Neuronal stem cell (in vitro differentiated cells): Measurements from ENCODE around the gene TP73.

ENCODE experiments used
- DNase-seq: peaks from one replicate; pipeline ENCODE4 v3.0.0-alpha.2; 2013; ENCODE audit warnings: low spot score
- H2AFZ ChIP-seq: one replicate; pipeline ENCODE4 v1.6.1; 2013; ENCODE audit warnings: mild to moderate bottlenecking, low read length, inconsistent platforms
- H2AK5ac ChIP-seq: 2 replicates; pipeline ENCODE4 v1.6.1; 2013; ENCODE audit warnings: low read depth, mild to moderate bottlenecking, inconsistent platforms, low read length, moderate library complexity, mixed read lengths
- H2BK120ac ChIP-seq: 2 replicates; pipeline ENCODE4 v1.6.1; 2013; ENCODE audit warnings: low read depth, mild to moderate bottlenecking, inconsistent platforms, low read length, moderate library complexity, mixed read lengths
- H2BK12ac ChIP-seq: one replicate; pipeline ENCODE4 v1.6.1; 2013; ENCODE audit warnings: low read length, inconsistent platforms
- H2BK15ac ChIP-seq: 2 replicates; pipeline ENCODE4 v1.6.1; 2013; ENCODE audit warnings: mild to moderate bottlenecking, low read length, inconsistent platforms, mixed read lengths
- H2BK5ac ChIP-seq: one replicate; pipeline ENCODE4 v1.6.1; 2013; ENCODE audit warnings: inconsistent platforms, mild to moderate bottlenecking, low read length, moderate library complexity
- H3K14ac ChIP-seq: one replicate; pipeline ENCODE4 v1.6.1; 2013; ENCODE audit warnings: low read length, inconsistent platforms
- H3K18ac ChIP-seq: 2 replicates; pipeline ENCODE4 v1.6.1; 2013; ENCODE audit warnings: low read length, inconsistent platforms
- H3K23ac ChIP-seq: 2 replicates; pipeline ENCODE4 v1.6.1; 2013; ENCODE audit warnings: low read depth, mild to moderate bottlenecking, mixed read lengths, low read length, inconsistent platforms; ENCODE audit not compliant: poor library complexity
- H3K27ac ChIP-seq: replicated peaks from 3 replicates; pipeline ENCODE4 v1.5.1; 2013; ENCODE audit warnings: low read length, inconsistent platforms
- H3K27me3 ChIP-seq, 3 experiments: 2 replicates each; pipeline ENCODE4 v1.6.1; 2013; ENCODE audit warnings: low read length in 3 of 3, mild to moderate bottlenecking in 2 of 3, inconsistent platforms in 1 of 3, low read depth in 1 of 3, mixed read lengths in 1 of 3, moderate library complexity in 1 of 3; ENCODE audit not compliant: control insufficient read depth in 3 of 3, insufficient read depth in 3 of 3
- H3K36me3 ChIP-seq, 2 donors: replicated peaks in 1 of 2; 2 replicates each; pipeline ENCODE4 v1.6.1; 2013; ENCODE audit warnings: low read length in 2 of 2; ENCODE audit not compliant: control insufficient read depth in 2 of 2, insufficient read depth in 2 of 2
- H3K4ac ChIP-seq: 2 replicates; pipeline ENCODE4 v1.6.1; 2013; ENCODE audit warnings: inconsistent platforms, mild to moderate bottlenecking, low read length, moderate library complexity
- H3K4me1 ChIP-seq, 2 donors: 1 replicate in 1 of 2; 2 replicates in 1 of 2; pipeline ENCODE4 v1.6.1; 2013; ENCODE audit warnings: low read length in 2 of 2, low read depth in 1 of 2; ENCODE audit not compliant: control insufficient read depth in 2 of 2, insufficient read depth in 1 of 2
- H3K4me2 ChIP-seq: one replicate; pipeline ENCODE4 v1.6.1; 2013; ENCODE audit warnings: mild to moderate bottlenecking, low read length, inconsistent platforms; ENCODE audit not compliant: insufficient read depth, poor library complexity, severe bottlenecking
- H3K4me3 ChIP-seq, 2 donors: 2 replicates each; pipeline ENCODE4 v1.5.1; 2013; ENCODE audit warnings: low read length in 2 of 2, mild to moderate bottlenecking in 2 of 2, inconsistent platforms in 1 of 2, moderate library complexity in 1 of 2
- H3K79me1 ChIP-seq: one replicate; pipeline ENCODE4 v1.6.1; 2013; ENCODE audit warnings: low read depth, mild to moderate bottlenecking, inconsistent platforms, low read length, moderate library complexity
- H3K9ac ChIP-seq: one replicate; pipeline ENCODE4 v1.6.1; 2013; ENCODE audit warnings: mild to moderate bottlenecking, low read depth, low read length, inconsistent platforms; ENCODE audit not compliant: poor library complexity
- H3K9me3 ChIP-seq, 2 donors: replicated peaks in 1 of 2; 2 replicates each; pipeline versions ENCODE3 to v1.6.1; 2013; ENCODE audit warnings: low read length in 2 of 2, mild to moderate bottlenecking in 2 of 2, inconsistent platforms in 1 of 2, low read depth in 1 of 2, mixed read lengths in 1 of 2, moderate library complexity in 1 of 2; ENCODE audit not compliant: control insufficient read depth in 2 of 2, insufficient read depth in 1 of 2
- H4K8ac ChIP-seq: one replicate; pipeline ENCODE4 v1.6.1; 2013; ENCODE audit warnings: low read depth, mild to moderate bottlenecking, inconsistent platforms, low read length, moderate library complexity
- H4K91ac ChIP-seq: one replicate; pipeline ENCODE4 v1.6.1; 2013; ENCODE audit warnings: low read length, low read depth, mild to moderate bottlenecking, inconsistent platforms; ENCODE audit not compliant: poor library complexity
- WGBS, 2 donors: extraction: QIAGEN DNeasy Blood & Tissue Kit; methylation state at CpG; one replicate each; pipeline ENCODE4 v1.1.7; 2013; ENCODE audit warnings: missing lambda C conversion rate in 2 of 2, mixed read lengths in 1 of 2; ENCODE audit not compliant: insufficient read length in 2 of 2, insufficient replicate concordance in 1 of 2; ENCODE audit errors: extremely low coverage in 2 of 2; 5-methylcytosine and 5-hydroxymethylcytosine counted together

Gene TP73

GRCh38 chr1:3649342-3650247 lies 2.7 kb upstream of the TP73 start, which contains the start of gene WRAP73:
WRAP73 (minus strand) TSS chr1:3650103; CDS start chr1:3649999, 104 bp downstream.
- H2AFZ ChIP-seq, result peak within 1 kb of the TSS; percentile 99
- peak within 1 kb of the TSS; percentile 88 for H3K9ac ChIP-seq
- peak; percentile 86 for DNase-seq
- no peak within 1 kb of the TSS for H4K91ac ChIP-seq
- WGBS, 2 donors, result no CpG with 5 or more reads among the region's 60 CpGs
- H3K79me1 ChIP-seq, result peaks cover 7% of the 10 kb centered on the region
- no peak within 1 kb of the TSS for H2BK15ac ChIP-seq
- H2AK5ac ChIP-seq, result peak within 1 kb of the TSS; percentile 82
- peak within 1 kb of the TSS; percentile 99 for H3K4ac ChIP-seq
- peak within 1 kb of the TSS; percentile 79 for H3K4me2 ChIP-seq
- H2BK120ac ChIP-seq, result no peak within 1 kb of the TSS
- peak within 1 kb of the TSS; percentile 39 for H2BK5ac ChIP-seq
- peaks cover 0 to 2% of the 10 kb centered on the region in 2 donors for H3K9me3 ChIP-seq
- no peak within 1 kb of the TSS for H2BK12ac ChIP-seq
- H4K8ac ChIP-seq, result peak within 1 kb of the TSS; percentile 77
- peaks cover 31 to 47% (median 45%) of the 10 kb centered on the region in 3 experiments for H3K27me3 ChIP-seq
- peaks cover 3 to 8% of the 10 kb centered on the region in 2 donors for H3K4me1 ChIP-seq
- peaks cover 2 to 31% of the 10 kb centered on the region in 2 donors for H3K36me3 ChIP-seq
- H3K23ac ChIP-seq, result peak within 1 kb of the TSS; percentile 92
- peak within 1 kb of the TSS; percentile 95 for H3K18ac ChIP-seq
- peak within 1 kb of the TSS; percentile 89 to 94 for H3K4me3 ChIP-seq
- no peak within 1 kb of the TSS for H3K14ac ChIP-seq
- no peak within 1 kb of the TSS for H3K27ac ChIP-seq

- Histone ChIP-seq H3K23ac (peak overlapping the region; percentile 92), H3K27ac (no peak overlapping the region), H3K4me2 (no peak overlapping the region), H2BK120ac (no peak overlapping the region), H3K9me3 (peaks cover 0 to 2% of the 10 kb centered on the region in 2 donors), H3K18ac (peak overlapping the region; percentile 69), H3K9ac (no peak overlapping the region), H4K8ac (no peak overlapping the region), H4K91ac (no peak overlapping the region), H2AK5ac (peak overlapping the region; percentile 74), H3K27me3 (peaks cover 34 to 55% (median 52%) of the 10 kb centered on the region in 3 experiments), H3K4me1 (peaks cover 3 to 8% of the 10 kb centered on the region in 2 donors), H2BK5ac (peak overlapping the region; percentile 39), H2BK12ac (no peak overlapping the region), H3K4ac (no peak overlapping the region), H2AFZ (peak overlapping the region; percentile 99), H3K79me1 (peaks cover 7% of the 10 kb centered on the region), H3K14ac (no peak overlapping the region), H3K36me3 (peaks cover 2 to 24% of the 10 kb centered on the region in 2 donors), H3K4me3 (peak overlapping the region; percentile 60 to 94), H2BK15ac (no peak overlapping the region)
- no CpG with 5 or more reads among the region's 50 CpGs for WGBS, 2 donors
- no peak for DNase-seq
Observed at GRCh38 chr1:3650248-3651025, 1.9 kb upstream of the TP73 start.

GRCh38 chr1:3651026-3651929 lies 1.0 kb upstream of the TP73 start:
- Histone ChIP-seq H3K27me3 (peaks cover 34 to 63% (median 54%) of the 10 kb centered on the region in 3 experiments), H2AK5ac (peak overlapping the region; percentile 81), H3K4me3 (no peak overlapping the region), H3K4me2 (peak overlapping the region; percentile 65), H3K27ac (no peak overlapping the region), H3K79me1 (peaks cover 7% of the 10 kb centered on the region), H3K14ac (peak overlapping the region; percentile 38), H2BK12ac (peak overlapping the region; percentile 58), H4K91ac (no peak overlapping the region), H3K23ac (peak overlapping the region; percentile 80), H2BK120ac (no peak overlapping the region), H3K18ac (peak overlapping the region; percentile 71), H3K4me1 (peaks cover 3 to 8% of the 10 kb centered on the region in 2 donors), H3K4ac (no peak overlapping the region), H2AFZ (peak overlapping the region; percentile 69), H3K9ac (peak overlapping the region; percentile 44), H3K9me3 (peaks cover 0 to 2% of the 10 kb centered on the region in 2 donors), H3K36me3 (peaks cover 0 to 16% of the 10 kb centered on the region in 2 donors), H4K8ac (no peak overlapping the region), H2BK5ac (peak overlapping the region; percentile 39), H2BK15ac (peak overlapping the region; percentile 81)
- DNase-seq, result no peak
- no CpG with 5 or more reads among the region's 83 CpGs for WGBS, 2 donors
